ENCODE results near the gene IL4R.
A peak's percentile ranks its signal among the peaks of the same experiment; 100 is the strongest.

The IL4R gene

GRCh38 chr16:27315333-27316037, 1.7 kb downstream of the IL4R start:
- DNase-seq (ENCODE audit: low spot score) = peak; percentile 40

GRCh38 chr16:27316038-27316680, 2.4 kb downstream of the IL4R start:
- no peak for DNase-seq (ENCODE audit: low spot score)

GRCh38 chr16:27317320-27317719, 3.5 kb downstream of the IL4R start:
- DNase-seq (ENCODE audit: low spot score) = no peak

DNA sequence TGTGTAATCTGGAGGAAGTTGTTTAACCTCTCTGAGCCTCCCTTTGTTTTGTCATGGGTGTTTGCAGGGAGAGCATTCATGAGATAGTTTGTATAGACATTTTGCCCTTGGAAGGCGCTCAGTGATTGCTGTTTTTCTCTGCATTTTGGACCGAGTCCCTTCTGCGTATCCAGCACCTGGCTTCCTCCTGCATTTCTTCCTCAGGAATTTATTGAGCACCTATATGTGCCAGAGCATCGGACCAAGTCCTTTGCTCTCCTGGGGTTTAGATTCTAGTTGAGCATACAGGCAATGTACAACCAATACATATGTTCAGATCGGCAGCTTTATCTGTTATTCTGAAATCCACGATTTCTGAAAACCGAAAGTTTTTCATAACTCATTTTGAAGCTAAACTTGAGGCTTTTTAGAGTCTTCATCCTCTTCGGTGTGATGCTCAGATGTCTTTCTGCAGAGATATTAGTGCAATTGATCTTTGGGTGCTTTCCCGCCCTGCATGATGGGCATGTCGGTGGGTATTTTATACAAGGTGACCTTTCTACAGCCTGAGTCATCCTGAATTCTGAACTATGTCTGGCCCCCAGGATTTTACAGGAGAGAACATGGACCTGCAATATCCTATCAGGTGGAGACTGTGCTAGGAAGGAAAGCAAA, 4.1 kb downstream of the IL4R start:
- peak; percentile 70 for DNase-seq (ENCODE audit: low spot score)

GRCh38 chr16:27318392-27319256, 4.8 kb downstream of the IL4R start:
- DNase-seq (ENCODE audit: low spot score) = peak; percentile 82

- no peak for DNase-seq (ENCODE audit: low spot score)
Measured at GRCh38 chr16:27319257-27319965, 5.6 kb downstream of the IL4R start.

DNA sequence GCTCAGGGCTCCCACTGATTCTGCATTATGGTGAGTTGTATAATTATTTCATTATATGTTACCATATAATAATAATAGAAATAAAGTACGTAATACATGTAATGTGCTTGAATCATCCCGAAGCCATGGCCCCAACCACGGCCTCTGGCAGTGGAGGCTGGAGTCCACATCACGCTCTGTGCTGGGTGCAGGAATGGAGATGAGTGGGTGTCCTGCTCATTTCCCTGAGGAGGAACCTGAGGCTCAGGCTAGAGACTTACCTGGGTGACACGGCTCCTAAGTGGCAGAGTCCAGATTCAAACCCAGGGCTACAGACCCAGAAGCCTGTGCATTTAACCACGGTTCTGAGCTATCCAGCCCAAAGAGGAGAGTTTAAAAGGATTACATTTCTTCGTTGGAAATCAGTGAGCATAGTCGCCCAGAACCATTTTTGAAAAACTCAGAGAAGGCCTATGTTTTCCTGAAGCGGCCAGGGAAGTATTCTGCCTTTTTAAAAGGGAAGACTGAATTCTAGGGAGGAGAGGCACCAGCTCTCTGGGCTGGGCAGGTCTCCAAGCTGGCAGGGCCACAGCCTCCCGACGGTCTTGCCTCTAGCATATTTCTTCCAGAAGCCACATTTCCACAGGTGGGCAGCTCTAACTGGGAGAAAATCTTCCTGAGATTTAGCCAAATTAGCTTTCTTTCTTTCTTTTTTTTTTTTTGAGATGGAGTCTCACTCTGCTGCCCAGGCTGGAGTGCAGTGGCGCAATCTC, 6.7 kb downstream of the IL4R start:
- DNase-seq (ENCODE audit: low spot score) = no peak

GRCh38 chr16:27321013-27321915, 7.5 kb downstream of the IL4R start:
- no peak for DNase-seq (ENCODE audit: low spot score)

- no peak for DNase-seq (ENCODE audit: low spot score)
Measured at GRCh38 chr16:27322858-27323780, 9.3 kb downstream of the IL4R start.

DNA sequence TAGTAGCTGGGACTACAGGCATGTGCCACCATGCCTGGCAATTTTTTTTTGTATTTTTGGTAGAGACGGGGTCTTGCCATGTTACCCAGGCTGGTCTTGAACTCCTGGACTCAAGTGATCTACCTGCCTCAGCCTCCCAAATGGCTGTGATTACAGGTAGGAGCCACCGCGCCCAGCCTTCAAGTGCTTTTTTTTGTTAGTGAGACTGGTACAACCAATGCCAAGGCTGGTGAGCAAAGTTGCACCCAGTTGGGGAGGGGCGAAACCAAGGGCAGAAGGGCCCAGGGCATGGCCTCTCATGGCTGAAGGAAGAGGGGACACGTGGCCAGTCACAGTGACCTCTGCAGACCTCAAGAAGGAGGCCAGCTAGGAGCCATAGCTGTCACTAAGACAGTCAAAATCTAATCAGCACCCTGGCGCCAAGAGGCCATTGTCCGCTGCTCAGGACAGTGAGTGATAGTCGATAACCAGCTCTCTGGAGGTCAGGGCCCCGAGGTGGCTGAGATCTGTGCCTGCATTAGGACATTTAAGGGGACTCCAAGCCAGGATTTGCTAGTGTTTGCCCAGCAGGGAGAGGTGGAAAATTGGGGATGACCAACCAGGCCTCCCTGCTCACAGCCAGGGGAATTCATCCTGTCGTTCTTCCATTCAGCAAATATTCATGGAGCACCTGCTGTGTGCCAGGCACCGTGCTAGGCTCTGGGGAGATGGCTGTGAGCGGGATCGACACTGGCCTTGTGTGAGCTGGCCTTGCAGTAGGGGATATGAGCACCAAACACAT, 10.2 kb downstream of the IL4R start:
- DNase-seq (ENCODE audit: low spot score) = no peak

DNA sequence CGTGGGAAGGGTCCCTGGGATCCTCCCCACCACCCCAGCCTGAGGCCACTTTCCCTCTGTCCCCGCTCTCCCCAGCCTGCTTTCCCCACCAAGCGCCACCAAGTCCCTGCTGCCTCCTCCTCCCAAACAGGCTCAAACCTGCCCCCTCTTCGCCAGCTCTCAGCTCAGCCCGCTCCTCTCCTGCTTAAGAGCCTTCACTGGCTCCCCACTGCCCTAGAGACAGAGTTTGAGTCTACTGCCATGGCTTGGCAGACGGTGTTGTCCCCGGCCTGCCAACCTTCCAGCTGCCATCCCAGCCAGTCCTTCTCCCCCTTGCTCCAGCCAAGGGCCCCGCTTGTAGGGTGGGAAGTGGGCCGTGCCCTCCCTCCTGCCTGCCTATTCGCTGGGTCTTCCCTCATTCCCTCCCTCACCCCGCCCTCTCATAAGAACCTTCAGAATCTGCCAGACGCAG, 11.1 kb downstream of the IL4R start:
- DNase-seq (ENCODE audit: low spot score) = no peak

DNA sequence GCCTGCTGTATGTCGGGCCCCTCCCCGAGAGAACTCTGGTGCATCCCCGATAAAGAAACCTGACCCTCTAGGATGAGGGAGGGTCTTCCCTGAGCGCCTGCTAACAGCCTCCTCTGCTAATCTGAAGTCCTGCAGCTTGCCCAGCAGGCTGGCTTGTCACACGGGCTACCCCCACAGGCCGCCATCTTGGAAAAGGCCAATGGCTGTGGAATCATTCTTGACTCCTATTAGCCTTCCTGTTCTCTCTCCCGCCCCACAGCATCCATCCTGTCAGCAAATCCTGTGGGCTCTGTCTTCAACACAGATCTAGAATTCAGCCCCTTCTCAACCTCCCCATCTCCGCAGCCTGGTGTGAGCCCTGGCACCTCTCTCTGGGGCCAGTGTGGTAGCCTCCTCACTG, 12.0 kb downstream of the IL4R start:
- no peak for DNase-seq (ENCODE audit: low spot score)

GRCh38 chr16:27326251-27326650, 12.5 kb downstream of the IL4R start:
- DNase-seq (ENCODE audit: low spot score) = no peak

- DNase-seq (ENCODE audit: low spot score) = peak; percentile 47
Measured at GRCh38 chr16:27326738-27327585, 13.2 kb downstream of the IL4R start.

DNA sequence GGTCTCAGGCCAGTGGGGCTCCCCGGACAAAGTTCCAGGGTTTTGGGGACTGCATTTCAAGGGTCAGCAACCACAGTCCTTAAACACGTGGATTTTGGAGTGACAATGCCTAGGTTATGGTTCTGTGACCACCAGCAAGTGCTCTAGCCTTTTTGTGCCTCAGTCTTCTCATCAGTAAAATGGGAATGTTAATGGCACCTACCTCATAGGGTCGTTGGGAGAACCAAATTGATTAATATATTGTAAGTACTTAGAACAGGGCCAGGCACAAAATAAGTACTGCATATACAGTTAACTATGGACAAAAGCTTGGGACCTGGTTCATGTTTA, 13.8 kb downstream of the IL4R start:
- no peak for DNase-seq (ENCODE audit: low spot score)

DNA sequence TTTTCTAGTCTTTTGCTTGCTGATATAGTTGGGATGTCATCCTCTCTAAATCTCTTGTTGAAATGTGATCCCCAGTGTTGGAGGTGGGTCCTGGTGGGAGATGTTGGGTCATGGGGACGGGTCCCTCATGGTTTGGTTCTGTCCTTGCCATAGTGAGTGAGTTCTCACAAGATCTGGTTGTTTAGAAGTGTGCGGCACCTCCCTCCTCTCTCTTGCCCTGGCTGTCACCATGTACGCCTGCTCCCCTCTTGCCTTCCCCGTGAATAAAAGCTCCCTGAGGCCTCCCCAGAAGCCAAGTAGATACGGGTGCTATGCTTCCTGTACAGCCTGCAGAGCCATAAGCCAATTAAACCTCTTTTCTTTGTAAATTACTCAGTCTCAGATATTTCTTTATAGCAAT, 15.2 kb downstream of the IL4R start:
- no peak for DNase-seq (ENCODE audit: low spot score)
